Karpas-422 (cell line): ENCODE measurements around the gene KAZN. TPM values are rescaled to one million over a fixed set of nuclear protein-coding genes. Genes with fewer than 3 reads are reported as not detected.

ENCODE experiments used
- DNase-seq: peaks from one replicate; pipeline ENCODE4 v3.0.0-alpha.2; 2015
- H2AFZ ChIP-seq: fragments of 200-600 bp; sonication (generic); 2 replicates; pipeline ENCODE4 v1.6.1; 2014; ENCODE audit warnings: antibody characterized with exemption, low read length, mixed read lengths
- H3K27ac ChIP-seq: fragments of 200-600 bp; sonication (generic); 2 replicates; pipeline ENCODE4 v1.5.1; 2014; ENCODE audit warnings: mild to moderate bottlenecking, low read length, moderate library complexity
- H3K27me3 ChIP-seq: fragments of 200-600 bp; sonication (generic); 2 replicates; pipeline ENCODE4 v1.6.1; 2014; ENCODE audit warnings: low read length, mixed read lengths
- H3K36me3 ChIP-seq: fragments of 200-600 bp; sonication (generic); 2 replicates; pipeline ENCODE4 v1.6.1; 2014; ENCODE audit warnings: low read length, mixed read lengths; ENCODE audit not compliant: insufficient read depth
- H3K4me1 ChIP-seq: fragments of 200-600 bp; sonication (generic); 2 replicates; pipeline ENCODE4 v1.6.1; 2014; ENCODE audit warnings: mild to moderate bottlenecking, low read length, mixed read lengths
- H3K4me2 ChIP-seq: fragments of 200-600 bp; sonication (generic); 2 replicates; pipeline ENCODE4 v1.6.1; 2014; ENCODE audit warnings: low read length, low read depth, mild to moderate bottlenecking; ENCODE audit not compliant: poor library complexity, severe bottlenecking
- H3K4me3 ChIP-seq: fragments of 200-600 bp; sonication (generic); 2 replicates; pipeline ENCODE4 v1.5.1; 2014; ENCODE audit warnings: mild to moderate bottlenecking, antibody characterized with exemption, low read length, mixed read lengths
- H3K79me2 ChIP-seq: fragments of 200-600 bp; sonication (generic); 2 replicates; pipeline ENCODE4 v1.6.1; 2014; ENCODE audit warnings: mild to moderate bottlenecking, low read length, mixed read lengths
- H3K9ac ChIP-seq: fragments of 200-600 bp; sonication (generic); 2 replicates; pipeline ENCODE4 v1.6.0; 2014; ENCODE audit warnings: low read length
- H3K9me2 ChIP-seq: fragments of 200-600 bp; sonication (generic), shearing (Covaris generic); replicated peaks from 2 replicates; pipeline ENCODE4 v1.6.0; 2014; ENCODE audit warnings: mild to moderate bottlenecking, low read length, moderate library complexity; ENCODE audit not compliant: insufficient read depth
- H3K9me3 ChIP-seq: fragments of 300-700, 200-600 bp; sonication (generic); 2 replicates; pipeline ENCODE4 v1.6.1; 2014; ENCODE audit warnings: low read length, mixed read lengths
- H4K20me1 ChIP-seq: fragments of 200-600 bp; sonication (generic); 2 replicates; pipeline ENCODE4 v1.6.1; 2014; ENCODE audit warnings: mild to moderate bottlenecking, antibody characterized with exemption, low read length, low read depth; ENCODE audit not compliant: insufficient read depth
- total RNA-seq: library from RNA; depleted of rRNA; stranded (reverse); fragments of >200 nt; shearing (Covaris generic); gene quantifications from 2 replicates; pipeline ENCODE4 v1.2.3, GENCODE V29; 2014; ENCODE audit warnings: low replicate concordance

Gene KAZN
- total RNA-seq, 1 experiment from 2014 or later = not detected

GRCh38 chr1:15120251-15120945 lies 521.9 kb downstream of the KAZN start:
- Histone ChIP-seq H3K4me2 (no peak overlapping the region), H3K27me3 (no peaks in the 10 kb centered on the region), H3K36me3 (no peaks in the 10 kb centered on the region), H3K27ac (no peak overlapping the region), H3K9ac (no peak overlapping the region), H2AFZ (no peak overlapping the region), H4K20me1 (no peaks in the 10 kb centered on the region), H3K9me2 (no peaks in the 10 kb centered on the region), H3K79me2 (no peaks in the 10 kb centered on the region), H3K4me1 (no peaks in the 10 kb centered on the region), H3K9me3 (no peaks in the 10 kb centered on the region), H3K4me3 (no peak overlapping the region)
- no peak for DNase-seq

GRCh38 chr1:15122331-15122730 lies 523.8 kb downstream of the KAZN start:
- Histone ChIP-seq H3K36me3 (no peaks in the 10 kb centered on the region), H3K4me1 (no peaks in the 10 kb centered on the region), H3K27me3 (no peaks in the 10 kb centered on the region), H3K79me2 (no peaks in the 10 kb centered on the region), H3K9ac (no peak overlapping the region), H3K9me3 (no peaks in the 10 kb centered on the region), H2AFZ (no peak overlapping the region), H4K20me1 (no peaks in the 10 kb centered on the region), H3K4me2 (no peak overlapping the region), H3K9me2 (no peaks in the 10 kb centered on the region), H3K27ac (no peak overlapping the region), H3K4me3 (no peak overlapping the region)
- no peak for DNase-seq

GRCh38 chr1:15123270-15123669 lies 524.8 kb downstream of the KAZN start:
- H3K36me3 ChIP-seq = no peaks in the 10 kb centered on the region
- no peak overlapping the region for H3K27ac ChIP-seq
- H3K4me3 ChIP-seq = no peak overlapping the region
- H3K27me3 ChIP-seq = no peaks in the 10 kb centered on the region
- no peaks in the 10 kb centered on the region for H3K4me1 ChIP-seq
- no peak overlapping the region for H2AFZ ChIP-seq
- no peaks in the 10 kb centered on the region for H3K79me2 ChIP-seq
- H3K9ac ChIP-seq = no peak overlapping the region
- DNase-seq = no peak
- no peaks in the 10 kb centered on the region for H3K9me3 ChIP-seq
- no peaks in the 10 kb centered on the region for H3K9me2 ChIP-seq
- no peak overlapping the region for H3K4me2 ChIP-seq
- no peaks in the 10 kb centered on the region for H4K20me1 ChIP-seq

GRCh38 chr1:15123925-15124324 lies 525.4 kb downstream of the KAZN start:
- Histone ChIP-seq H3K9ac (no peak overlapping the region), H3K9me3 (no peaks in the 10 kb centered on the region), H3K4me3 (no peak overlapping the region), H3K4me2 (no peak overlapping the region), H3K4me1 (no peaks in the 10 kb centered on the region), H3K79me2 (no peaks in the 10 kb centered on the region), H2AFZ (no peak overlapping the region), H4K20me1 (no peaks in the 10 kb centered on the region), H3K36me3 (no peaks in the 10 kb centered on the region), H3K27ac (no peak overlapping the region), H3K27me3 (no peaks in the 10 kb centered on the region), H3K9me2 (no peaks in the 10 kb centered on the region)
- no peak for DNase-seq

- no peaks in the 10 kb centered on the region for H3K27me3 ChIP-seq
- H3K27ac ChIP-seq = no peak overlapping the region
- no peaks in the 10 kb centered on the region for H3K4me1 ChIP-seq
- no peak overlapping the region for H3K9ac ChIP-seq
- H2AFZ ChIP-seq = no peak overlapping the region
- no peaks in the 10 kb centered on the region for H4K20me1 ChIP-seq
- no peaks in the 10 kb centered on the region for H3K79me2 ChIP-seq
- no peaks in the 10 kb centered on the region for H3K9me3 ChIP-seq
- DNase-seq = no peak
- no peaks in the 10 kb centered on the region for H3K9me2 ChIP-seq
- H3K36me3 ChIP-seq = no peaks in the 10 kb centered on the region
- H3K4me3 ChIP-seq = no peak overlapping the region
- no peak overlapping the region for H3K4me2 ChIP-seq
Measured at GRCh38 chr1:15124362-15125100, 526.0 kb downstream of the KAZN start.

- H3K4me1 ChIP-seq = no peaks in the 10 kb centered on the region
- no peak overlapping the region for H3K27ac ChIP-seq
- H3K9ac ChIP-seq = no peak overlapping the region
- no peaks in the 10 kb centered on the region for H3K79me2 ChIP-seq
- no peak for DNase-seq
- no peaks in the 10 kb centered on the region for H3K9me2 ChIP-seq
- H3K4me2 ChIP-seq = no peak overlapping the region
- H2AFZ ChIP-seq = no peak overlapping the region
- no peak overlapping the region for H3K4me3 ChIP-seq
- no peaks in the 10 kb centered on the region for H4K20me1 ChIP-seq
- no peaks in the 10 kb centered on the region for H3K9me3 ChIP-seq
- H3K36me3 ChIP-seq = no peaks in the 10 kb centered on the region
- H3K27me3 ChIP-seq = no peaks in the 10 kb centered on the region
Measured at GRCh38 chr1:15125101-15125745, 526.7 kb downstream of the KAZN start.

GRCh38 chr1:15128077-15128476 lies 529.6 kb downstream of the KAZN start:
- Histone ChIP-seq H3K27ac (no peak overlapping the region), H3K79me2 (no peaks in the 10 kb centered on the region), H3K4me3 (no peak overlapping the region), H2AFZ (no peak overlapping the region), H3K36me3 (no peaks in the 10 kb centered on the region), H4K20me1 (no peaks in the 10 kb centered on the region), H3K27me3 (no peaks in the 10 kb centered on the region), H3K9me2 (no peaks in the 10 kb centered on the region), H3K4me1 (no peaks in the 10 kb centered on the region), H3K9me3 (no peaks in the 10 kb centered on the region), H3K9ac (no peak overlapping the region), H3K4me2 (no peak overlapping the region)
- DNase-seq = no peak

GRCh38 chr1:15128520-15129313 lies 530.2 kb downstream of the KAZN start:
- no peaks in the 10 kb centered on the region for H3K4me1 ChIP-seq
- H3K9ac ChIP-seq = no peak overlapping the region
- H3K27ac ChIP-seq = no peak overlapping the region
- no peak overlapping the region for H3K4me2 ChIP-seq
- no peaks in the 10 kb centered on the region for H3K36me3 ChIP-seq
- H3K9me3 ChIP-seq = no peaks in the 10 kb centered on the region
- no peaks in the 10 kb centered on the region for H3K9me2 ChIP-seq
- H3K4me3 ChIP-seq = no peak overlapping the region
- H4K20me1 ChIP-seq = no peaks in the 10 kb centered on the region
- H2AFZ ChIP-seq = no peak overlapping the region
- no peaks in the 10 kb centered on the region for H3K27me3 ChIP-seq
- peak; percentile 88 for DNase-seq
- no peaks in the 10 kb centered on the region for H3K79me2 ChIP-seq
